Measurements from ENCODE around the gene SLC25A15. TPM values are rescaled to one million over a fixed set of nuclear protein-coding genes. Genes with fewer than 3 reads are reported as not detected.
A peak's percentile ranks its signal among the peaks of the same experiment; 100 is the strongest.
"Not testable (repeated sequence)": the region's sequence is repeated elsewhere in the genome, so short reads cannot be mapped to it uniquely, and the experiment has no call there.

SLC25A15 gene
- total and polyA plus RNA-seq, 4 experiments from 2014 or later, result 4.2 to 8.5 (median 6.4) TPM

DNA sequence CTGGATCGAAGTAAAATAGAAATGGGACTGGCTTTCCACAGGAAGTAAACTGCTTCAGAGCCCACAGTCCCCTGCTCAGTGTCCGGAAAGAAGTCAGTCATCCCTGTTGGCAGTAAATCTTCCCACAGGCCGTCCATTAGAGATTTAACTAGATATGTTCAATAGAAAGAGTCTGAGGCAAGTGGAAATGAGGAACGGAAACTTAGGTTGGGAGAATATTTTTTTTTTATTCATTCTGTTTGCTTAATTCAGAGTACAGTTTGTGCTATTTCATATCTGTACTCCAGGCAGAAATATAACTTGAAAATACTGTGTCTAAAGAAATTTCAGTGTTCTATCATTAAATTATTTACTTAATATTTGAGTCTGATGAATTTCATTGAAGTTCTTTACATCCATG lies 22.7 kb downstream of the SLC25A15 start:
- Histone ChIP-seq H3K27ac (ENCODE audit: low read depth, low read length) (no peak overlapping the region), H3K27me3 (ENCODE audit: insufficient read depth, low read length) (no peaks in the 10 kb centered on the region), H3K9me3 (ENCODE audit: control insufficient read depth in 1 of 2, low read length in 2 of 2) (no peaks in the 10 kb centered on the region), H3K4me1 (ENCODE audit: insufficient read depth, low read length) (no peaks in the 10 kb centered on the region), H3K4me3 (ENCODE audit: low read length in 2 of 2) (no peak overlapping the region), H3K36me3 (ENCODE audit: insufficient read depth, low read length) (peaks cover 5% of the 10 kb centered on the region)
- DNase-seq, result no peak
- Mint-ChIP-seq H3K27ac (peak overlapping the region in 2 of 7 donors; percentile 63 to 64), H3K4me3 (no peak overlapping the region), H3K4me1 (peaks cover 0 to 3% (median 0%) of the 10 kb centered on the region in 4 donors), H3K27me3 (no peaks in the 10 kb centered on the region), H3K9me3 (peaks cover 2 to 16% (median 9%) of the 10 kb centered on the region in 8 donors), H3K36me3 (peaks cover 62 to 66% of the 10 kb centered on the region in 2 donors)
- intact Hi-C loops (cut with micrococcal nuclease), result no loop called here
- CTCF ChIA-PET (ENCODE audit: partially characterized antibody), result no interaction called here
- POLR2A ChIA-PET (ENCODE audit: partially characterized antibody), result no interaction called here

- Histone ChIP-seq H3K9me3 (ENCODE audit: control insufficient read depth in 1 of 2, low read length in 2 of 2) (no peaks in the 10 kb centered on the region), H3K4me1 (ENCODE audit: insufficient read depth, low read length) (no peaks in the 10 kb centered on the region), H3K27me3 (ENCODE audit: insufficient read depth, low read length) (no peaks in the 10 kb centered on the region), H3K4me3 (ENCODE audit: low read length in 2 of 2) (no peak overlapping the region), H3K27ac (ENCODE audit: low read depth, low read length) (no peak overlapping the region), H3K36me3 (ENCODE audit: insufficient read depth, low read length) (peaks cover 5% of the 10 kb centered on the region)
- DNase-seq, result no peak
- H3K4me3 Mint-ChIP-seq, result no peak overlapping the region
- intact Hi-C loops (cut with micrococcal nuclease), result no loop called here
- ChIA-PET CTCF (ENCODE audit: partially characterized antibody) (interaction anchor here (2.1 to 2.3 kb wide), 2 partner anchors 24 to 36 kb away, joined by 8 to 17 read pairs; partner anchors contain the start of gene SLC25A15), POLR2A (ENCODE audit: partially characterized antibody) (no interaction called here)
- H3K4me1 Mint-ChIP-seq, result peaks cover 0 to 3% (median 0%) of the 10 kb centered on the region in 4 donors
- H3K27ac Mint-ChIP-seq, result peak overlapping the region in 2 of 7 donors; percentile 52 to 59
- H3K9me3 Mint-ChIP-seq, result peaks cover 2 to 16% (median 9%) of the 10 kb centered on the region in 8 donors
- peaks cover 61 to 66% of the 10 kb centered on the region in 2 donors for H3K36me3 Mint-ChIP-seq
- no peaks in the 10 kb centered on the region for H3K27me3 Mint-ChIP-seq
Observed at GRCh38 chr13:40812724-40813445, 23.5 kb downstream of the SLC25A15 start.

DNA sequence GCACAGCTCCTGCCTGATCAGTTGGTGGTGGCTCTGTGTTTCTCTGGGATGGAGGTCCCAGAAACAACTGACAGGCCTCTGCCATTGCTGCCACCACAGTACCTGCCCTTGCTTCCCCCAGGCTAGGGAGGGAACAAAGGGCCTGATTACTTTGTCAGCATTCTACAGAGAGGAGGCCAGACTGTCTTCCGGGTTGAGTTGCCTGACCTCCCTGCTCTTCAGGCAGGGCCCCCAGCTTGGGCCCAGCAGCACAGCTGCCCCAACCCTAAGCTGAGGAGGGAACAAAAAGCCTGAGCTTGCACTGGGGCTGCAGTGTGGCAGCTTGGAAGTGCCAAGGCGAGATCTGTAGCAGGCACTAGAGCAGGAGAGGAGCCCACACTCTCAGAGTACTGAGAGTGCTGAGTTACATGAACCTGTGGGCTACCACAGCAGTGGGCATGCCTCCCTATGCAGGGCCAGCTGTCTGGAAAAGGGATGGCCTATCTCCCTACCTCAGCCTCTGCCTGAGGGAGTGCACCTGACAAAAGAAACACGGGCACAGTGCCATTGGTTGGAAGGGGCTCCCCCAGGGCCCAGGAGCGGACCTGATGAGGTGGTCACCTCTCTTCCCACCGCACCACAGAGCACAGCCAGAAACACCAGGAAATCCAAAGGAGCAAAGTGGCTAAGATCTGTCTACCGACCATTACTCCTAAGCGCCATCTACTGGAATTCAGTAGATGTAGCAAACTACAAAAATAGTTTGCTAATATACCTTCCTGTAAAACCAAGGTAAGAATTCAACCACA lies 24.4 kb downstream of the SLC25A15 start:
- H3K4me1 ChIP-seq (ENCODE audit: insufficient read depth, low read length), result no peaks in the 10 kb centered on the region
- Mint-ChIP-seq H3K4me3 (no peak overlapping the region), H3K27me3 (no peaks in the 10 kb centered on the region), H3K36me3 (peaks cover 58 to 59% of the 10 kb centered on the region in 2 donors), H3K4me1 (peaks cover 0 to 3% (median 0%) of the 10 kb centered on the region in 4 donors), H3K27ac (peak overlapping the region in 1 of 7 donors; percentile 47), H3K9me3 (peaks cover 2 to 16% (median 9%) of the 10 kb centered on the region in 8 donors)
- POLR2A ChIA-PET (ENCODE audit: partially characterized antibody), result no interaction called here
- DNase-seq, result peak in 3 of 5 donors; percentile 5 to 20 (median 10)
- CTCF ChIA-PET (ENCODE audit: partially characterized antibody), result interaction anchor here (1.5 to 2.3 kb wide), 3 partner anchors 25 to 46 kb away, joined by 5 to 17 read pairs (median 8); partner anchors contain the start of gene SLC25A15
- no peak overlapping the region for H3K27ac ChIP-seq (ENCODE audit: low read depth, low read length)
- H3K27me3 ChIP-seq (ENCODE audit: insufficient read depth, low read length), result no peaks in the 10 kb centered on the region
- no peaks in the 10 kb centered on the region for H3K9me3 ChIP-seq (ENCODE audit: control insufficient read depth in 1 of 2, low read length in 2 of 2)
- H3K36me3 ChIP-seq (ENCODE audit: insufficient read depth, low read length), result peaks cover 5% of the 10 kb centered on the region
- H3K4me3 ChIP-seq (ENCODE audit: low read length in 2 of 2), result no peak overlapping the region
- intact Hi-C loops (cut with micrococcal nuclease), result no loop called here

- no peak overlapping the region for H3K27ac Mint-ChIP-seq
- Histone ChIP-seq H3K4me3 (ENCODE audit: low read length in 2 of 2) (no peak overlapping the region), H3K9me3 (ENCODE audit: control insufficient read depth in 1 of 2, low read length in 2 of 2) (no peaks in the 10 kb centered on the region), H3K4me1 (ENCODE audit: insufficient read depth, low read length) (no peaks in the 10 kb centered on the region), H3K27ac (ENCODE audit: low read depth, low read length) (no peak overlapping the region), H3K36me3 (ENCODE audit: insufficient read depth, low read length) (peaks cover 5% of the 10 kb centered on the region), H3K27me3 (ENCODE audit: insufficient read depth, low read length) (no peaks in the 10 kb centered on the region)
- DNase-seq, result no peak
- peaks cover 0 to 4% (median 1%) of the 10 kb centered on the region in 4 donors for H3K4me1 Mint-ChIP-seq
- no peak overlapping the region for H3K4me3 Mint-ChIP-seq
- ChIA-PET CTCF (ENCODE audit: partially characterized antibody) (interaction anchor here (0.6 to 2.3 kb wide), 5 partner anchors 13 to 47 kb away, joined by 3 to 17 read pairs (median 5); partner anchors contain the start of gene SLC25A15), POLR2A (ENCODE audit: partially characterized antibody) (no interaction called here)
- H3K27me3 Mint-ChIP-seq, result no peaks in the 10 kb centered on the region
- H3K9me3 Mint-ChIP-seq, result peaks cover 2 to 16% (median 9%) of the 10 kb centered on the region in 8 donors
- H3K36me3 Mint-ChIP-seq, result peaks cover 49 to 50% of the 10 kb centered on the region in 2 donors
- intact Hi-C loops (cut with micrococcal nuclease), result no loop called here
Observed at GRCh38 chr13:40814803-40815202, 25.4 kb downstream of the SLC25A15 start.

GRCh38 chr13:40818926-40819325 lies 29.5 kb downstream of the SLC25A15 start:
- Mint-ChIP-seq H3K36me3 (peaks cover 24 to 29% of the 10 kb centered on the region in 2 donors), H3K4me3 (peak overlapping the region in 1 of 8 donors; percentile 6), H3K4me1 (peaks cover 0 to 4% (median 1%) of the 10 kb centered on the region in 4 donors), H3K27me3 (no peaks in the 10 kb centered on the region), H3K9me3 (peaks cover 2 to 16% (median 9%) of the 10 kb centered on the region in 8 donors), H3K27ac (peak overlapping the region in 1 of 7 donors; percentile 17)
- Histone ChIP-seq H3K27me3 (ENCODE audit: insufficient read depth, low read length) (no peaks in the 10 kb centered on the region), H3K36me3 (ENCODE audit: insufficient read depth, low read length) (no peaks in the 10 kb centered on the region), H3K9me3 (ENCODE audit: control insufficient read depth in 1 of 2, low read length in 2 of 2) (no peaks in the 10 kb centered on the region), H3K27ac (ENCODE audit: low read depth, low read length) (no peak overlapping the region), H3K4me1 (ENCODE audit: insufficient read depth, low read length) (no peaks in the 10 kb centered on the region), H3K4me3 (ENCODE audit: low read length in 2 of 2) (no peak overlapping the region)
- intact Hi-C loops (cut with micrococcal nuclease), result no loop called here
- DNase-seq, result no peak
- ChIA-PET POLR2A (ENCODE audit: partially characterized antibody) (no interaction called here), CTCF (ENCODE audit: partially characterized antibody) (no interaction called here)

DNA sequence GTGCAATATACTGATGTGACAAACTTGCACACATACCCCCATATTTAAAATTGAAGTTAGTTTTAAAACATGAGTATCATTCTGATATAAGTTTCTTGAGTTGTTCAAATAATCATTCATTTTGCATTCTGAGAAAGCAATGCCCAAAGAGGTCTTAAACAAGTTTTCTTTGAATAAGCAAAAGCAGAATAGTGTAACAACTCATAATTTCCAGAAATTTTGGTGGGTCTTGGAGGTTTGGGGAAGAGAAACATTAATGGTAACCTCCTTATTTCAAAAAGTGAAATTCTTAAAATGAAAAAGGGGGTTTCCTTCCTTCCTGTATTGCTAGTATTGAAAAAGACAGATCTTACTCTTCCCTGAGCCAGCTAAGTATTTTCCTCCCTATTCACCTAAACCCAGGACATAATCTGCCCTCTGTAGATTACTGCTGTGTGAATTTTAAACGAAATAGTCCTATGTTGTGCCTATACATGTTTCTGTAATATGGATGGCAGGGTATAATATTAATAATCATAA lies 30.4 kb downstream of the SLC25A15 start:
- H3K4me1 Mint-ChIP-seq, result peaks cover 0 to 4% (median 0%) of the 10 kb centered on the region in 4 donors
- H3K27ac ChIP-seq (ENCODE audit: low read depth, low read length), result no peak overlapping the region
- POLR2A ChIA-PET (ENCODE audit: partially characterized antibody), result no interaction called here
- H3K36me3 Mint-ChIP-seq, result peaks cover 18 to 23% of the 10 kb centered on the region in 2 donors
- intact Hi-C loops (cut with micrococcal nuclease), result no loop called here
- H3K27me3 Mint-ChIP-seq, result no peaks in the 10 kb centered on the region
- no peaks in the 10 kb centered on the region for H3K9me3 ChIP-seq (ENCODE audit: control insufficient read depth in 1 of 2, low read length in 2 of 2)
- CTCF ChIA-PET (ENCODE audit: partially characterized antibody), result no interaction called here
- peaks cover 2 to 15% (median 8%) of the 10 kb centered on the region in 8 donors for H3K9me3 Mint-ChIP-seq
- H3K4me1 ChIP-seq (ENCODE audit: insufficient read depth, low read length), result no peaks in the 10 kb centered on the region
- DNase-seq, result no peak
- H3K4me3 Mint-ChIP-seq, result no peak overlapping the region
- no peaks in the 10 kb centered on the region for H3K27me3 ChIP-seq (ENCODE audit: insufficient read depth, low read length)
- H3K36me3 ChIP-seq (ENCODE audit: insufficient read depth, low read length), result no peaks in the 10 kb centered on the region
- H3K4me3 ChIP-seq (ENCODE audit: low read length in 2 of 2), result no peak overlapping the region
- H3K27ac Mint-ChIP-seq, result no peak overlapping the region

DNA sequence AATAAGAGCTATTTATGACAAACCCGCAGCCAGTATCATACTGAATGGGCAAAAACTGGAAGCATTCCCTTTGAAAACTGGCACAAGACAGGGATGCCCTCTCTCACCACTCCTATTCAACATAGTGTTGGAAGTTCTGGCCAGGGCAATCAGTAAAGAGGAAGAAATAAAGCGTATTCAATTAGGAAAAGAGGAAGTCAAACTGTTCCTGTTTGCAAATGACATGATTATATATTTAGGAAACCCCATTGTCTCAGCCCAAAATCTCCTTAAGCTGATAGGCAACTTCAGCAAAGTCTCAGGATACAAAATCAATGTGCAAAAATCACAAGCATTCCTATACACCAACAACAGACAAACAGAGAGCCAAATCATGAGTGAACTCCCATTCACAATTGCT lies 50.3 kb downstream of the SLC25A15 start:
- H3K27me3 ChIP-seq (ENCODE audit: insufficient read depth, low read length); H3K27me3 Mint-ChIP-seq; POLR2A ChIA-PET (ENCODE audit: partially characterized antibody); H3K4me3 Mint-ChIP-seq; intact Hi-C loops (cut with micrococcal nuclease); H3K27ac Mint-ChIP-seq; CTCF ChIA-PET (ENCODE audit: partially characterized antibody); H3K4me1 ChIP-seq (ENCODE audit: insufficient read depth, low read length); H3K27ac ChIP-seq (ENCODE audit: low read depth, low read length); H3K36me3 ChIP-seq (ENCODE audit: insufficient read depth, low read length); H3K9me3 ChIP-seq (ENCODE audit: control insufficient read depth in 1 of 2, low read length in 2 of 2); H3K4me3 ChIP-seq (ENCODE audit: low read length in 2 of 2); H3K4me1 Mint-ChIP-seq; DNase-seq: not testable (repeated sequence)
- Mint-ChIP-seq H3K36me3 (peaks cover 41 to 64% of the 10 kb centered on the region in 2 donors), H3K9me3 (peaks cover 0 to 18% (median 3%) of the 10 kb centered on the region in 8 donors)
